K562 (cell line): ENCODE results near the gene CFAP20DC. TPM values are rescaled to one million over a fixed set of nuclear protein-coding genes. Genes with fewer than 3 reads are reported as not detected.
A peak's percentile ranks its signal among the peaks of the same experiment; 100 is the strongest.

Experiments used
- ATAC-seq: fragments of 200-7000 bp; cut with Tn5 transposase; 3 replicates; pipeline ENCODE4 v1.9.1; 2020; ENCODE audit warnings: moderate library complexity
- BruUV-seq: library from RNA; stranded (reverse); fragments of 400-500 nt; replicated peaks from 2 replicates; lab custom pipeline; 2021; lab: Mats Ljungman, UMichigan
- CTCF ChIA-PET: fragments of 300-600 bp; formaldehyde crosslinking; extraction: SDS; loops from one replicate; lab custom pipeline; 2021; ENCODE audit warnings: low intra/inter-chr PET ratio; lab: Yijun Ruan, JAX
- POLR2A ChIA-PET: fragments of 300-600, 350-650 bp; sonication (Branson Sonifier 250); formaldehyde crosslinking; extraction: SDS; loops from one replicate; lab custom pipeline; 2021; ENCODE audit warnings: antibody characterized with exemption, inconsistent platforms; lab: Yijun Ruan, JAX
- DNase-seq, 4 experiments: peaks; one replicate each; pipeline versions ENCODE4 v3.0.0 to v3.0.0-alpha.2; 2011 to 2018; ENCODE audit warnings: low spot score in 3 of 4, mixed read lengths in 3 of 4; ENCODE audit errors: extremely low read depth in 1 of 4
- FAIRE-seq: peaks from 2 replicates; lab custom pipeline; 2011; peaks lifted over from hg19 to GRCh38; lab: Jason Lieb, UNC
- H2AFZ ChIP-seq: 2 replicates; pipeline ENCODE4 v1.6.0; 2011; ENCODE audit warnings: low read depth, low read length, control low read depth, inconsistent platforms
- H3K27ac ChIP-seq: fragments of 200-600 bp; 3 replicates; pipeline ENCODE4 v1.8.0; 2011; ENCODE audit warnings: low read depth, mild to moderate bottlenecking, control low read depth, inconsistent platforms, low read length, moderate library complexity, mixed read lengths; ENCODE audit errors: extremely low read depth
- H3K27me3 ChIP-seq, 2 experiments: fragments of 300-600 bp in 1 of 2; 2 replicates in 1 of 2; 3 replicates in 1 of 2; pipeline versions ENCODE4 v1.6.0 to v1.8.0; 2011; ENCODE audit warnings: inconsistent platforms in 2 of 2, low read length in 2 of 2, mild to moderate bottlenecking in 1 of 2, mixed read lengths in 1 of 2, moderate library complexity in 1 of 2; ENCODE audit not compliant: control insufficient read depth in 2 of 2, insufficient read depth in 2 of 2
- H3K36me3 ChIP-seq: fragments of 300-600 bp; 3 replicates; pipeline ENCODE4 v1.8.0; 2011; ENCODE audit warnings: mild to moderate bottlenecking, low read length, inconsistent platforms; ENCODE audit not compliant: control insufficient read depth, insufficient read depth
- H3K4me1 ChIP-seq, 2 experiments: fragments of 200-600 bp in 1 of 2; replicated peaks in 1 of 2; 2 replicates in 1 of 2; 3 replicates in 1 of 2; pipeline versions ENCODE4 v1.5.1 to v1.8.0; 2011; ENCODE audit warnings: inconsistent platforms in 2 of 2, low read length in 2 of 2, mild to moderate bottlenecking in 1 of 2, mixed read lengths in 1 of 2, moderate library complexity in 1 of 2; ENCODE audit not compliant: control insufficient read depth in 2 of 2, insufficient read depth in 2 of 2
- H3K4me2 ChIP-seq: 2 replicates; pipeline ENCODE4 v1.6.1; 2011; ENCODE audit warnings: low read length, control low read depth, inconsistent platforms, mixed read lengths; ENCODE audit not compliant: insufficient read depth
- H3K4me3 ChIP-seq: fragments of 200-600 bp; sonication (generic), shearing (Covaris generic); 2 replicates; pipeline ENCODE4 v1.5.1; 2016; ENCODE audit warnings: control low read depth, inconsistent platforms
- H3K79me2 ChIP-seq: fragments of 200-600 bp; 3 replicates; pipeline ENCODE4 v1.8.0; 2011; ENCODE audit warnings: low read length, inconsistent platforms; ENCODE audit not compliant: control insufficient read depth, insufficient read depth
- H3K9ac ChIP-seq, 2 experiments: 2 replicates each; pipeline versions ENCODE4 v1.6.0 to v1.6.1; 2011; ENCODE audit warnings: low read depth in 2 of 2, low read length in 2 of 2, control low read depth in 1 of 2, inconsistent platforms in 1 of 2, mild to moderate bottlenecking in 1 of 2, mixed read lengths in 1 of 2; ENCODE audit not compliant: insufficient read depth in 1 of 2
- H3K9me1 ChIP-seq: one replicate; pipeline ENCODE4 v1.6.0; 2011; ENCODE audit warnings: inconsistent platforms, mild to moderate bottlenecking, low read length, moderate library complexity; ENCODE audit not compliant: control insufficient read depth, insufficient read depth
- H3K9me3 ChIP-seq: replicated peaks from 2 replicates; pipeline ENCODE4 v1.5.1; 2011; ENCODE audit warnings: low read depth, low read length, inconsistent platforms; ENCODE audit not compliant: control insufficient read depth, insufficient read depth
- H4K20me1 ChIP-seq: replicated peaks from 2 replicates; pipeline ENCODE4 v1.6.1; 2011; ENCODE audit warnings: low read length, inconsistent platforms, mixed read lengths; ENCODE audit not compliant: control insufficient read depth, insufficient read depth
- CC2D1A ChIP-seq: fragments of 450-650 bp; IDR thresholded peaks from 2 replicates; pipeline ENCODE4 v1.6.1; 2017; ENCODE audit warnings: mild to moderate bottlenecking
- FOSL1 ChIP-seq: fragments of 200-800 bp; sonication (Bioruptor generic); conservative IDR thresholded peaks from 2 replicates; pipeline ENCODE4 v1.6.1; 2016; ENCODE audit warnings: missing genetic modification characterization, missing compliant biosample characterization
- HNRNPH1 ChIP-seq: fragments of 200-400 bp; formaldehyde crosslinking; optimal IDR thresholded peaks from 2 replicates; pipeline ENCODE3; 2017; ENCODE audit warnings: low read depth, mild to moderate bottlenecking, low read length, moderate library complexity
- LARP7 ChIP-seq: fragments of 450-650 bp; IDR thresholded peaks from 2 replicates; pipeline ENCODE4 v1.6.1; 2016
- MBD2 ChIP-seq: sonication (generic); IDR thresholded peaks from 2 replicates; pipeline ENCODE4 v1.6.1; 2016; ENCODE audit warnings: low read depth, borderline replicate concordance
- PYGO2 ChIP-seq: fragments of 450-650 bp; IDR thresholded peaks from 2 replicates; pipeline ENCODE4 v1.6.1; 2016; ENCODE audit warnings: mild to moderate bottlenecking, missing genetic modification characterization, moderate library complexity, missing compliant biosample characterization
- WGBS: fragments of 100-300 bp; shearing (Covaris generic); methylation state at CpG from one replicate; pipeline ENCODE4 v1.1.6; 2016; ENCODE audit warnings: low coverage, mixed read lengths; ENCODE audit not compliant: insufficient coverage; ENCODE audit errors: missing lambda C conversion rate; 5-methylcytosine and 5-hydroxymethylcytosine counted together
- in situ Hi-C: fragments of 300-500 bp; cut with MboI; formaldehyde crosslinking; loops from 4 replicates; pipeline ENCODE4 v1.15.0; 2018; ENCODE audit warnings: inconsistent platforms, mixed read lengths
- intact Hi-C: fragments of 100-400 bp; cut with micrococcal nuclease; formaldehyde crosslinking; loops from 2 replicates; pipeline ENCODE4 v1.14.2; 2022
- polyA plus RNA-seq, 8 experiments: library from polyadenylated mRNA; depleted of rRNA in 4 of 8; stranded (reverse) in 5 of 8; unstranded in 3 of 8; fragments of >200 nt; fragmentation: Nextera tagmentation in 2 of 8; fragmentation: Illumina TruSeq in 1 of 8; extraction: Ambion mirVana in 2 of 8; extraction: Trizol in 1 of 8; gene quantifications; 2 replicates each; pipeline versions ENCODE4 v1.2.1 to v1.2.3, GENCODE V29; 2011 to 2014; ENCODE audit warnings: inconsistent platforms in 1 of 8, missing spikeins in 1 of 8
- total RNA-seq, 7 experiments: library from RNA; depleted of rRNA in 6 of 7; stranded (reverse); fragments of >200 nt in 6 of 7; fragmentation: Illumina TruSeq in 2 of 7; extraction: Trizol in 2 of 7; gene quantifications; 2 replicates each; pipeline versions ENCODE4 v1.2.1 to v1.2.3, GENCODE V29; 2011 to 2021; ENCODE audit warnings: low replicate concordance in 1 of 7
- TF ChIP-seq, protein P1 (sequence below): fragments of 250-450 bp; sonication (Bioruptor Pico); IDR thresholded peaks from 2 replicates; pipeline ENCODE4 v1.9.0; 2021; ENCODE audit warnings: mild to moderate bottlenecking
- TF ChIP-seq, protein P2 (sequence below): IDR thresholded peaks from 2 replicates; pipeline ENCODE4 v1.6.1; 2016; ENCODE audit warnings: missing genetic modification characterization, missing compliant biosample characterization

Gene CFAP20DC
- total and polyA plus RNA-seq, 9 of the 15 experiments (the other 6 are each of a cell fraction or from before 2014, with no cell fraction given) = 1.6 to 5.9 (median 4.6) TPM

DNA sequence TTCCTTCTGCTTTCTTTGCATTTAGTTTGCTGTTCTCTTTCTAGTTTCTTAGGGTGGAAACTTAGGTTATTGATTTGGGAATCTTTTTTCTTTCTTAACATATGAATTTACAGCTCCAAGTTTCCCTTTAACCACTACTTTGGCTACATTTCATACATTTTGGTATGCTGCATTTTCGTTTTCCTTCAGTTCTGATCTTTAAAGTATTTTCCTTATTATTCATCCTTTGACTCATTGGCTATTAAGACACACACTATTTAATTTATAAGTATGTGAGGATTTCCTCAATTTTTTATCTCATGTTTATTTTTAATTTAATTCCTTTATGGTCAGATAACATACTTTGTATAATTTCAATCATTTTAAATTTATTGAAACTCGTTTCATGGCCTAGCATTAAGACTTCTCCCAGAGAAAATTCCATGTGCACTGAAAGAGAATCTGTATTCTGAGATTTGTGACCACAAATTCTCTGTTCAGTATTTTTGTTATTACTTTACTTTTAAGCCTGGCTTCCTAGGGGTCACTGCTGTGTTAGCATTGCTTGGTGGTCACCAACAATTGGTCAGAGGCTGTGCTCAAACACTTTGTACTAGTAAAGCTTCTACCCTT, 87.7 kb downstream of the CFAP20DC start:
- ChIA-PET CTCF (no interaction called here), POLR2A (no interaction called here)
- no peak overlapping the region for H3K4me2 ChIP-seq
- in situ Hi-C loops = no loop called here
- no peaks in the 10 kb centered on the region for H3K9me3 ChIP-seq
- H3K9ac ChIP-seq = no peak overlapping the region
- TF ChIP-seq MBD2 (no peak), PYGO2 (no peak), CC2D1A (no peak), FOSL1 (no peak), HNRNPH1 (no peak), LARP7 (no peak)
- TF ChIP-seq, protein P1, sequence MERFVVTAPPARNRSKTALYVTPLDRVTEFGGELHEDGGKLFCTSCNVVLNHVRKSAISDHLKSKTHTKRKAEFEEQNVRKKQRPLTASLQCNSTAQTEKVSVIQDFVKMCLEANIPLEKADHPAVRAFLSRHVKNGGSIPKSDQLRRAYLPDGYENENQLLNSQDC (CRISPR knock-in tag) = no peak
- TF ChIP-seq, protein P2, sequence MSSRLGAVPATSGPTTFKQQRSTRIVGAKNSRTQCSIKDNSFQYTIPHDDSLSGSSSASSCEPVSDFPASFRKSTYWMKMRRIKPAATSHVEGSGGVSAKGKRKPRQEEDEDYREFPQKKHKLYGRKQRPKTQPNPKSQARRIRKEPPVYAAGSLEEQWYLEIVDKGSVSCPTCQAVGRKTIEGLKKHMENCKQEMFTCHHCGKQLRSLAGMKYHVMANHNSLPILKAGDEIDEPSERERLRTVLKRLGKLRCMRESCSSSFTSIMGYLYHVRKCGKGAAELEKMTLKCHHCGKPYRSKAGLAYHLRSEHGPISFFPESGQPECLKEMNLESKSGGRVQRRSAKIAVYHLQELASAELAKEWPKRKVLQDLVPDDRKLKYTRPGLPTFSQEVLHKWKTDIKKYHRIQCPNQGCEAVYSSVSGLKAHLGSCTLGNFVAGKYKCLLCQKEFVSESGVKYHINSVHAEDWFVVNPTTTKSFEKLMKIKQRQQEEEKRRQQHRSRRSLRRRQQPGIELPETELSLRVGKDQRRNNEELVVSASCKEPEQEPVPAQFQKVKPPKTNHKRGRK (tag) = 0 out of 2 replicates have a peak, but pooled peaks have one; percentile 35
- BruUV-seq = no TSS peak
- no peak overlapping the region for H3K4me3 ChIP-seq
- no peaks in the 10 kb centered on the region for H3K27me3 ChIP-seq
- H4K20me1 ChIP-seq = no peaks in the 10 kb centered on the region
- no peak for FAIRE-seq
- no peaks in the 10 kb centered on the region for H3K36me3 ChIP-seq
- no peak overlapping the region for H3K27ac ChIP-seq
- no peak for DNase-seq
- intact Hi-C loops = no loop called here
- H3K9me1 ChIP-seq = no peaks in the 10 kb centered on the region
- H2AFZ ChIP-seq = no peak overlapping the region
- no peaks in the 10 kb centered on the region for H3K79me2 ChIP-seq
- ATAC-seq = no peak
- H3K4me1 ChIP-seq = no peaks in the 10 kb centered on the region; a peak in 1 of 5 replicates
- 9% methylated on average over 2 of the region's 2 CpGs for WGBS
